ENCODE data around the gene KSR1.

GRCh38 chr17:27546624-27547300 is 90.5 kb downstream of the KSR1 start:
- TF ChIP-seq CTCF (conservative IDR thresholded peaks at IDR 0.05; ENCODE audit: low read depth, low read length) (no peak), BHLHE40 (IDR thresholded peaks at IDR 0.05; ENCODE audit: low read depth, low read length) (no peak), MXI1 (IDR thresholded peaks at IDR 0.05; ENCODE audit: borderline replicate concordance, low read depth, low read length) (no peak), USF2 (IDR thresholded peaks at IDR 0.05; ENCODE audit: low read depth, low read length) (no peak), MAZ (IDR thresholded peaks at IDR 0.05; ENCODE audit: borderline replicate concordance, low read depth, low read length) (0 out of 2 replicates have a peak, but pooled peaks have one; percentile 18), SMC3 (IDR thresholded peaks at IDR 0.05; ENCODE audit: low read depth, low read length) (no peak), CEBPB (IDR thresholded peaks at IDR 0.05; ENCODE audit: low read depth, low read length) (no peak), RAD21 (IDR thresholded peaks at IDR 0.05; ENCODE audit: low read length) (no peak), POLR2A (IDR thresholded peaks at IDR 0.05; ENCODE audit: low read depth, low read length) (no peak)
